Suprapubic skin (tissue), 4 donors: ENCODE data around the gene SETD4. TPM values are rescaled to one million over a fixed set of nuclear protein-coding genes. Genes with fewer than 3 reads are reported as not detected.
A peak's percentile ranks its signal among the peaks of the same experiment; 100 is the strongest.

Source experiments
- DNase-seq, 2 donors: peaks; one replicate each; pipeline ENCODE4 v3.0.0-alpha.2; 2019; ENCODE audit warnings: low spot score in 2 of 2
- H3K27ac ChIP-seq: fragments of 200-600 bp; sonication (generic); one replicate; pipeline ENCODE4 v1.5.1; 2019
- H3K27me3 ChIP-seq: fragments of 200-600 bp; sonication (generic); one replicate; pipeline ENCODE4 v1.5.1; 2019
- H3K36me3 ChIP-seq: fragments of 200-600 bp; sonication (generic); one replicate; pipeline ENCODE4 v1.5.1; 2019
- H3K4me1 ChIP-seq: fragments of 200-600 bp; sonication (generic); one replicate; pipeline ENCODE4 v1.5.1; 2019
- H3K4me3 ChIP-seq: fragments of 200-600 bp; sonication (generic); one replicate; pipeline ENCODE4 v1.5.1; 2019; ENCODE audit warnings: mild to moderate bottlenecking
- H3K9me3 ChIP-seq: fragments of 200-600 bp; sonication (generic); one replicate; pipeline ENCODE4 v1.5.1; 2019
- CTCF ChIP-seq, 2 donors: fragments of 200-600 bp in 1 of 2; fragments of 450-650 bp in 1 of 2; sonication (generic) in 1 of 2; IDR thresholded peaks; one replicate each; pipeline ENCODE4 v1.5.1; 2016 to 2019; ENCODE audit warnings: antibody characterized with exemption in 2 of 2, mild to moderate bottlenecking in 1 of 2, moderate library complexity in 1 of 2
- EP300 ChIP-seq: sonication (generic); formaldehyde crosslinking; IDR thresholded peaks from one replicate; pipeline ENCODE4 v1.6.1; 2017; ENCODE audit warnings: antibody characterized with exemption
- POLR2A ChIP-seq, 2 donors: fragments of 450-650 bp; IDR thresholded peaks; one replicate each; pipeline ENCODE4 v1.6.1; 2017; ENCODE audit warnings: antibody characterized with exemption in 2 of 2, mild to moderate bottlenecking in 2 of 2, moderate library complexity in 2 of 2
- POLR2AphosphoS5 ChIP-seq, 3 donors: sonication (generic); formaldehyde crosslinking; IDR thresholded peaks; one replicate each; pipeline ENCODE4 v1.6.1; 2017; ENCODE audit warnings: antibody characterized with exemption in 3 of 3
- WGBS: methylation state at CpG from one replicate; pipeline ENCODE4 v1.1.5; 2018; 5-methylcytosine and 5-hydroxymethylcytosine counted together
- total RNA-seq, 4 donors: library from RNA; depleted of rRNA; stranded (reverse); fragments of >200 nt; gene quantifications; one replicate each; pipeline ENCODE4 v1.1.0, GENCODE V29; 2016

SETD4 gene
- total RNA-seq, 4 donors from 2014 or later = 20.8 to 80.9 (median 26.5) TPM

- Histone ChIP-seq H3K36me3 (peaks cover 16% of the 10 kb centered on the region), H3K27me3 (no peaks in the 10 kb centered on the region), H3K4me1 (peaks cover 4% of the 10 kb centered on the region), H3K9me3 (no peaks in the 10 kb centered on the region), H3K27ac (no peak overlapping the region), H3K4me3 (no peak overlapping the region)
- 68% methylated on average over 16 of the region's 16 CpGs for WGBS
- DNase-seq = peak in 1 of 2 donors; percentile 37
- no peak for TF ChIP-seq POLR2A (IDR thresholded peaks at IDR 0.05)
- no peak for TF ChIP-seq EP300
- TF ChIP-seq POLR2AphosphoS5 (IDR thresholded peaks at IDR 0.05) = no peak
- no peak for TF ChIP-seq CTCF (IDR thresholded peaks at IDR 0.05)
Observed at GRCh38 chr21:36030581-36031189, 29.6 kb downstream of the SETD4 start.

- DNase-seq = peak in 1 of 2 donors; percentile 20
- Histone ChIP-seq H3K4me1 (peaks cover 4% of the 10 kb centered on the region), H3K9me3 (no peaks in the 10 kb centered on the region), H3K4me3 (no peak overlapping the region), H3K27me3 (no peaks in the 10 kb centered on the region), H3K36me3 (peaks cover 2% of the 10 kb centered on the region), H3K27ac (no peak overlapping the region)
- TF ChIP-seq POLR2AphosphoS5 (IDR thresholded peaks at IDR 0.05) = no peak
- TF ChIP-seq POLR2A (IDR thresholded peaks at IDR 0.05) = no peak
- no peak for TF ChIP-seq CTCF (IDR thresholded peaks at IDR 0.05)
- no peak for TF ChIP-seq EP300
- WGBS = 94% methylated on average over 8 of the region's 8 CpGs
Observed at GRCh38 chr21:36029309-36029708, 31.0 kb downstream of the SETD4 start.

- WGBS = 30% methylated on average over 22 of the region's 25 CpGs
- Histone ChIP-seq H3K27me3 (no peaks in the 10 kb centered on the region), H3K4me1 (peaks cover 4% of the 10 kb centered on the region), H3K36me3 (no peaks in the 10 kb centered on the region), H3K9me3 (no peaks in the 10 kb centered on the region), H3K27ac (no peak overlapping the region), H3K4me3 (no peak overlapping the region)
- peak; percentile 90 to 93 for TF ChIP-seq CTCF (IDR thresholded peaks at IDR 0.05)
- no peak for TF ChIP-seq EP300
- peak; percentile 83 to 86 for DNase-seq
Observed at GRCh38 chr21:36028127-36029069, 31.9 kb downstream of the SETD4 start.

- no peak overlapping the region for H3K4me3 ChIP-seq
- DNase-seq = peak in 1 of 2 donors; percentile 28
- H3K27ac ChIP-seq = no peak overlapping the region
- H3K9me3 ChIP-seq = no peaks in the 10 kb centered on the region
- H3K4me1 ChIP-seq = peaks cover 4% of the 10 kb centered on the region
- no peaks in the 10 kb centered on the region for H3K27me3 ChIP-seq
- WGBS = 89% methylated on average over 5 of the region's 5 CpGs
- no peaks in the 10 kb centered on the region for H3K36me3 ChIP-seq
- TF ChIP-seq POLR2A (IDR thresholded peaks at IDR 0.05) = no peak
- TF ChIP-seq POLR2AphosphoS5 (IDR thresholded peaks at IDR 0.05) = no peak
- TF ChIP-seq EP300 = no peak
- no peak for TF ChIP-seq CTCF (IDR thresholded peaks at IDR 0.05)
Observed at GRCh38 chr21:36027347-36027746, 33.0 kb downstream of the SETD4 start.

GRCh38 chr21:36024782-36025181 lies 35.5 kb downstream of the SETD4 start:
- H3K27ac ChIP-seq = no peak overlapping the region

More at GRCh38 chr21:36024782-36025181, 35.5 kb downstream of the SETD4 start:
- Histone ChIP-seq H3K4me3 (no peak overlapping the region), H3K36me3 (no peaks in the 10 kb centered on the region), H3K4me1 (peaks cover 4% of the 10 kb centered on the region), H3K9me3 (no peaks in the 10 kb centered on the region), H3K27me3 (no peaks in the 10 kb centered on the region)
- TF ChIP-seq CTCF (IDR thresholded peaks at IDR 0.05) (no peak), POLR2AphosphoS5 (IDR thresholded peaks at IDR 0.05) (no peak), EP300 (no peak), POLR2A (IDR thresholded peaks at IDR 0.05) (no peak)
- 96% methylated on average over 8 of the region's 8 CpGs for WGBS
- DNase-seq = peak in 1 of 2 donors; percentile 57
